HepG2 (cell line): ENCODE measurements around the gene HSPE1. TPM values are rescaled to one million over a fixed set of nuclear protein-coding genes. Genes with fewer than 3 reads are reported as not detected.
A peak's percentile ranks its signal among the peaks of the same experiment; 100 is the strongest.

ENCODE experiments used
- DPF2 ChIP-seq: sonication (generic); formaldehyde crosslinking; IDR thresholded peaks from 2 replicates; pipeline ENCODE4 v1.4.0; 2020; ENCODE audit warnings: mild to moderate bottlenecking, low read depth, missing genetic modification reagents, borderline replicate concordance
- GABPA ChIP-seq, 2 experiments: IDR thresholded peaks; 2 replicates each; pipeline ENCODE4 v1.6.1; 2011 to 2016; ENCODE audit warnings: low read depth in 2 of 2, low read length in 1 of 2, missing biosample characterization in 1 of 2, missing genetic modification characterization in 1 of 2
- ISL2 ChIP-seq: sonication (generic); formaldehyde crosslinking; IDR thresholded peaks from 2 replicates; pipeline ENCODE4 v1.5.0; 2020; ENCODE audit warnings: missing genetic modification reagents
- KDM4B ChIP-seq: sonication (generic); formaldehyde crosslinking; IDR thresholded peaks from 2 replicates; pipeline ENCODE4 v1.4.0; 2020; ENCODE audit warnings: missing genetic modification reagents
- KLF16 ChIP-seq, 2 experiments: sonication (generic) in 1 of 2; formaldehyde crosslinking in 1 of 2; IDR thresholded peaks; 2 replicates each; pipeline versions ENCODE4 v1.6.1 to v1.8.0; 2016 to 2023; ENCODE audit warnings: missing genetic modification reagents in 2 of 2, missing compliant biosample characterization in 1 of 2
- KMT2B ChIP-seq: IDR thresholded peaks from 2 replicates; pipeline ENCODE4 v1.6.1; 2016; ENCODE audit warnings: missing genetic modification reagents, missing compliant biosample characterization
- NRL ChIP-seq: sonication (generic); formaldehyde crosslinking; IDR thresholded peaks from 2 replicates; pipeline ENCODE4 v1.5.0; 2020; ENCODE audit warnings: missing genetic modification reagents, mild to moderate bottlenecking, moderate library complexity, borderline replicate concordance
- SMAD9 ChIP-seq: sonication (generic); formaldehyde crosslinking; IDR thresholded peaks from 2 replicates; pipeline ENCODE4 v1.5.1; 2020; ENCODE audit warnings: mild to moderate bottlenecking, missing genetic modification reagents
- ZNF678 ChIP-seq: sonication (generic); formaldehyde crosslinking; IDR thresholded peaks from 2 replicates; pipeline ENCODE4 v1.4.0; 2020; ENCODE audit warnings: mild to moderate bottlenecking, missing genetic modification reagents
- ZNF883 ChIP-seq: sonication (generic); formaldehyde crosslinking; IDR thresholded peaks from 2 replicates; pipeline ENCODE4 v1.5.1; 2020; ENCODE audit warnings: mild to moderate bottlenecking, missing genetic modification reagents; ENCODE audit errors: not compliant biosample characterization
- polyA plus RNA-seq, 8 experiments: library from polyadenylated mRNA; depleted of rRNA in 3 of 8; stranded (reverse) in 7 of 8; unstranded in 1 of 8; fragments of >200 nt; fragmentation: Illumina TruSeq in 4 of 8; extraction: Trizol in 4 of 8; gene quantifications; 2 replicates each; pipeline versions ENCODE4 v1.2.1 to v1.2.3, GENCODE V29; 2011 to 2016; ENCODE audit warnings: low read depth in 4 of 8, missing spikeins in 1 of 8, mixed read lengths in 1 of 8; ENCODE audit not compliant: insufficient read depth in 1 of 8
- total RNA-seq, 5 experiments: library from RNA; depleted of rRNA; stranded (reverse); fragments of >200 nt; fragmentation: Illumina TruSeq; extraction: Trizol; gene quantifications; 2 replicates each; pipeline ENCODE4 v1.2.3, GENCODE V29; 2016; ENCODE audit warnings: low read depth in 1 of 5
- TF ChIP-seq, protein P1 (sequence below): sonication (generic); formaldehyde crosslinking; IDR thresholded peaks from 2 replicates; pipeline ENCODE4; 2020; ENCODE audit warnings: missing genetic modification reagents, mild to moderate bottlenecking, borderline replicate concordance
- TF ChIP-seq, protein P2 (sequence below): sonication (generic); formaldehyde crosslinking; IDR thresholded peaks from 2 replicates; pipeline ENCODE4 v1.4.0; 2020; ENCODE audit warnings: missing genetic modification reagents
- TF ChIP-seq, protein P3 (sequence below): sonication (generic); formaldehyde crosslinking; IDR thresholded peaks from 2 replicates; pipeline ENCODE4 v1.5.1; 2020; ENCODE audit warnings: missing genetic modification reagents, mild to moderate bottlenecking, borderline replicate concordance
- TF ChIP-seq, protein P4 (sequence below): sonication (generic); formaldehyde crosslinking; IDR thresholded peaks from 2 replicates; pipeline ENCODE4 v1.8.0; 2022; ENCODE audit warnings: missing genetic modification reagents, mild to moderate bottlenecking, borderline replicate concordance
- TF ChIP-seq, protein P5 (sequence below): sonication (generic); formaldehyde crosslinking; IDR thresholded peaks from 2 replicates; pipeline ENCODE4 v1.5.0; 2020; ENCODE audit warnings: mild to moderate bottlenecking, missing genetic modification reagents
- TF ChIP-seq, protein P6 (sequence below): sonication (generic); formaldehyde crosslinking; IDR thresholded peaks from 2 replicates; pipeline ENCODE4 v1.8.0; 2022; ENCODE audit warnings: mild to moderate bottlenecking, missing genetic modification reagents; ENCODE audit not compliant: insufficient replicate concordance

The HSPE1 gene
- total and polyA plus RNA-seq, 2 of the 13 experiments (the other 11 are each of a cell fraction or from before 2014, with no cell fraction given): 244 to 823 TPM

DNA sequence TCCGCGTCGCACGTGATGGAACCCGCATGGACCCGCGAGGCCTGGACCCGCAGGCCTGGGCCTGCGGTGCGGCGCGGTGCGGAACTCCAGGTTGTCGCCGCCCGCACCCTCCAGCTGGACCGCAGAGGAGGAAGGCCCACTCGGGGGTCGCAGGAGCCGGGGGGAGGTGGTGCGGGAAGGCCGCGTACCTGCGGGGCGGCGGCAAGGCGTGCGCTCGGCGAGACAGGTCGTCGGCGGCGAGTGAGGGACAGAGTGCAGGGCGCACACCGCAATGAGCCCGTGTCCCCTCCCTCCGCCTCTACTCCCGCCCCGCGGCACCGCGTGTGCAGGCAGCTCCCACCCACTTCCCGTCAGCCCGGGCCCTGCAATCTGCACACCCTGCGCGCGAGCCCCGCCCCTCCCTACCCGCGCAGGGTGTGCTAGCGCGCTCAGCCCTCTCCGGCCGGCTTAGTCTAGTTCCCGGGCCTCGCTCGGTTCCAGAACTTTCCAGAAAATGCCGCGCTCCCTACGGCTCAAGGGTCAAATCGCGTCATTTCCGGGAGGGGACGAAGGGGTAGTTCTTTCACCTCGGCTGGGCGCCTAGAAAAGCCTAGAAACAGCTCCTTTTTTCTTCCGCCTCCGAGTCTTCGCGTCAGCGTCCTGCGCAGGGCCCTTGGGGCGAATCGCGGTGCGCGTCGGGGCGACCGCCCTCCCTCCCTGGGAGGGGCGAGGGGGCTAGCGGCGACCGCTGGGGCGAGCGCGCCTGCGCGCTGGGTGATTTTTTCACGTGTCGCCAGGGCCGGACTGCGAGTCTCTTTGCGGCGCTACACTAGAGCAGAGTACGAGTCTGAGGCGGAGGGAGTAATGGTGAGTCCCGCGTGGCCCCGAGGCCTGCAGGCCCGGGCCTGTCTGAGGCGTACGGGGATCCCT lies at the start of gene HSPE1, which contains the start of gene HSPD1 (continued):
- peak; percentile 84 for TF ChIP-seq ZNF883 (CRISPR knock-in tag)
- TF ChIP-seq, protein P1, sequence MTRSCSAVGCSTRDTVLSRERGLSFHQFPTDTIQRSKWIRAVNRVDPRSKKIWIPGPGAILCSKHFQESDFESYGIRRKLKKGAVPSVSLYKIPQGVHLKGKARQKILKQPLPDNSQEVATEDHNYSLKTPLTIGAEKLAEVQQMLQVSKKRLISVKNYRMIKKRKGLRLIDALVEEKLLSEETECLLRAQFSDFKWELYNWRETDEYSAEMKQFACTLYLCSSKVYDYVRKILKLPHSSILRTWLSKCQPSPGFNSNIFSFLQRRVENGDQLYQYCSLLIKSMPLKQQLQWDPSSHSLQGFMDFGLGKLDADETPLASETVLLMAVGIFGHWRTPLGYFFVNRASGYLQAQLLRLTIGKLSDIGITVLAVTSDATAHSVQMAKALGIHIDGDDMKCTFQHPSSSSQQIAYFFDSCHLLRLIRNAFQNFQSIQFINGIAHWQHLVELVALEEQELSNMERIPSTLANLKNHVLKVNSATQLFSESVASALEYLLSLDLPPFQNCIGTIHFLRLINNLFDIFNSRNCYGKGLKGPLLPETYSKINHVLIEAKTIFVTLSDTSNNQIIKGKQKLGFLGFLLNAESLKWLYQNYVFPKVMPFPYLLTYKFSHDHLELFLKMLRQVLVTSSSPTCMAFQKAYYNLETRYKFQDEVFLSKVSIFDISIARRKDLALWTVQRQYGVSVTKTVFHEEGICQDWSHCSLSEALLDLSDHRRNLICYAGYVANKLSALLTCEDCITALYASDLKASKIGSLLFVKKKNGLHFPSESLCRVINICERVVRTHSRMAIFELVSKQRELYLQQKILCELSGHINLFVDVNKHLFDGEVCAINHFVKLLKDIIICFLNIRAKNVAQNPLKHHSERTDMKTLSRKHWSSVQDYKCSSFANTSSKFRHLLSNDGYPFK: peak; percentile 94
- TF ChIP-seq KLF16 (CRISPR knock-in tag; IDR thresholded peaks at IDR 0.05): peak; percentile 47 to 84; a peak in 2 of 4 replicates
- peak; percentile 93 for TF ChIP-seq ISL2 (CRISPR knock-in tag)
- TF ChIP-seq GABPA (IDR thresholded peaks at IDR 0.05; ENCODE audit: low read depth, low read length): peak; percentile 82
- peak; percentile 94 for TF ChIP-seq GABPA (CRISPR knock-in tag; IDR thresholded peaks at IDR 0.05; ENCODE audit: low read depth)
- TF ChIP-seq ZNF678 (CRISPR knock-in tag): peak; percentile 85
- TF ChIP-seq SMAD9: no peak
- TF ChIP-seq, protein P2, sequence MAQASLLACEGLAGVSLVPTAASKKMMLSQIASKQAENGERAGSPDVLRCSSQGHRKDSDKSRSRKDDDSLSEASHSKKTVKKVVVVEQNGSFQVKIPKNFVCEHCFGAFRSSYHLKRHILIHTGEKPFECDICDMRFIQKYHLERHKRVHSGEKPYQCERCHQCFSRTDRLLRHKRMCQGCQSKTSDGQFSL (CRISPR knock-in tag): peak; percentile 84; the same call in 1 of the 2 replicates
- TF ChIP-seq, protein P3, sequence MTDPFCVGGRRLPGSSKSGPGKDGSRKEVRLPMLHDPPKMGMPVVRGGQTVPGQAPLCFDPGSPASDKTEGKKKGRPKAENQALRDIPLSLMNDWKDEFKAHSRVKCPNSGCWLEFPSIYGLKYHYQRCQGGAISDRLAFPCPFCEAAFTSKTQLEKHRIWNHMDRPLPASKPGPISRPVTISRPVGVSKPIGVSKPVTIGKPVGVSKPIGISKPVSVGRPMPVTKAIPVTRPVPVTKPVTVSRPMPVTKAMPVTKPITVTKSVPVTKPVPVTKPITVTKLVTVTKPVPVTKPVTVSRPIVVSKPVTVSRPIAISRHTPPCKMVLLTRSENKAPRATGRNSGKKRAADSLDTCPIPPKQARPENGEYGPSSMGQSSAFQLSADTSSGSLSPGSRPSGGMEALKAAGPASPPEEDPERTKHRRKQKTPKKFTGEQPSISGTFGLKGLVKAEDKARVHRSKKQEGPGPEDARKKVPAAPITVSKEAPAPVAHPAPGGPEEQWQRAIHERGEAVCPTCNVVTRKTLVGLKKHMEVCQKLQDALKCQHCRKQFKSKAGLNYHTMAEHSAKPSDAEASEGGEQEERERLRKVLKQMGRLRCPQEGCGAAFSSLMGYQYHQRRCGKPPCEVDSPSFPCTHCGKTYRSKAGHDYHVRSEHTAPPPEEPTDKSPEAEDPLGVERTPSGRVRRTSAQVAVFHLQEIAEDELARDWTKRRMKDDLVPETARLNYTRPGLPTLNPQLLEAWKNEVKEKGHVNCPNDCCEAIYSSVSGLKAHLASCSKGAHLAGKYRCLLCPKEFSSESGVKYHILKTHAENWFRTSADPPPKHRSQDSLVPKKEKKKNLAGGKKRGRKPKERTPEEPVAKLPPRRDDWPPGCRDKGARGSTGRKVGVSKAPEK (CRISPR knock-in tag): peak; percentile 94; the same call in 1 of the 2 replicates
- TF ChIP-seq, protein P4, sequence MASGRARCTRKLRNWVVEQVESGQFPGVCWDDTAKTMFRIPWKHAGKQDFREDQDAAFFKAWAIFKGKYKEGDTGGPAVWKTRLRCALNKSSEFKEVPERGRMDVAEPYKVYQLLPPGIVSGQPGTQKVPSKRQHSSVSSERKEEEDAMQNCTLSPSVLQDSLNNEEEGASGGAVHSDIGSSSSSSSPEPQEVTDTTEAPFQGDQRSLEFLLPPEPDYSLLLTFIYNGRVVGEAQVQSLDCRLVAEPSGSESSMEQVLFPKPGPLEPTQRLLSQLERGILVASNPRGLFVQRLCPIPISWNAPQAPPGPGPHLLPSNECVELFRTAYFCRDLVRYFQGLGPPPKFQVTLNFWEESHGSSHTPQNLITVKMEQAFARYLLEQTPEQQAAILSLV: peak; percentile 100
- TF ChIP-seq, protein P5, sequence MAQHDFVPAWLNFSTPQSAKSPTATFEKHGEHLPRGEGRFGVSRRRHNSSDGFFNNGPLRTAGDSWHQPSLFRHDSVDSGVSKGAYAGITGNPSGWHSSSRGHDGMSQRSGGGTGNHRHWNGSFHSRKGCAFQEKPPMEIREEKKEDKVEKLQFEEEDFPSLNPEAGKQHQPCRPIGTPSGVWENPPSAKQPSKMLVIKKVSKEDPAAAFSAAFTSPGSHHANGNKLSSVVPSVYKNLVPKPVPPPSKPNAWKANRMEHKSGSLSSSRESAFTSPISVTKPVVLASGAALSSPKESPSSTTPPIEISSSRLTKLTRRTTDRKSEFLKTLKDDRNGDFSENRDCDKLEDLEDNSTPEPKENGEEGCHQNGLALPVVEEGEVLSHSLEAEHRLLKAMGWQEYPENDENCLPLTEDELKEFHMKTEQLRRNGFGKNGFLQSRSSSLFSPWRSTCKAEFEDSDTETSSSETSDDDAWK (CRISPR knock-in tag): no peak
- TF ChIP-seq, protein P6, sequence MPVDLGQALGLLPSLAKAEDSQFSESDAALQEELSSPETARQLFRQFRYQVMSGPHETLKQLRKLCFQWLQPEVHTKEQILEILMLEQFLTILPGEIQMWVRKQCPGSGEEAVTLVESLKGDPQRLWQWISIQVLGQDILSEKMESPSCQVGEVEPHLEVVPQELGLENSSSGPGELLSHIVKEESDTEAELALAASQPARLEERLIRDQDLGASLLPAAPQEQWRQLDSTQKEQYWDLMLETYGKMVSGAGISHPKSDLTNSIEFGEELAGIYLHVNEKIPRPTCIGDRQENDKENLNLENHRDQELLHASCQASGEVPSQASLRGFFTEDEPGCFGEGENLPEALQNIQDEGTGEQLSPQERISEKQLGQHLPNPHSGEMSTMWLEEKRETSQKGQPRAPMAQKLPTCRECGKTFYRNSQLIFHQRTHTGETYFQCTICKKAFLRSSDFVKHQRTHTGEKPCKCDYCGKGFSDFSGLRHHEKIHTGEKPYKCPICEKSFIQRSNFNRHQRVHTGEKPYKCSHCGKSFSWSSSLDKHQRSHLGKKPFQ: peak; percentile 98
- peak; percentile 90 for TF ChIP-seq KDM4B
- peak; percentile 90 for TF ChIP-seq KMT2B
- TF ChIP-seq DPF2 (CRISPR knock-in tag): no peak; the same call in 1 of the 2 replicates
- TF ChIP-seq NRL (CRISPR knock-in tag): peak; percentile 63
